GOT3 (cell line): ENCODE measurements around the gene CPNE7.
A peak's percentile ranks its signal among the peaks of the same experiment; 100 is the strongest.
"Not testable (repeated sequence)": the region's sequence is repeated elsewhere in the genome, so short reads cannot be mapped to it uniquely, and the experiment has no call there.

Experiments used
- DNase-seq: peaks from one replicate; lab custom pipeline; 2025; ENCODE audit warnings: mixed read lengths; lab: John Stamatoyannopoulos, UW

The CPNE7 gene

DNA sequence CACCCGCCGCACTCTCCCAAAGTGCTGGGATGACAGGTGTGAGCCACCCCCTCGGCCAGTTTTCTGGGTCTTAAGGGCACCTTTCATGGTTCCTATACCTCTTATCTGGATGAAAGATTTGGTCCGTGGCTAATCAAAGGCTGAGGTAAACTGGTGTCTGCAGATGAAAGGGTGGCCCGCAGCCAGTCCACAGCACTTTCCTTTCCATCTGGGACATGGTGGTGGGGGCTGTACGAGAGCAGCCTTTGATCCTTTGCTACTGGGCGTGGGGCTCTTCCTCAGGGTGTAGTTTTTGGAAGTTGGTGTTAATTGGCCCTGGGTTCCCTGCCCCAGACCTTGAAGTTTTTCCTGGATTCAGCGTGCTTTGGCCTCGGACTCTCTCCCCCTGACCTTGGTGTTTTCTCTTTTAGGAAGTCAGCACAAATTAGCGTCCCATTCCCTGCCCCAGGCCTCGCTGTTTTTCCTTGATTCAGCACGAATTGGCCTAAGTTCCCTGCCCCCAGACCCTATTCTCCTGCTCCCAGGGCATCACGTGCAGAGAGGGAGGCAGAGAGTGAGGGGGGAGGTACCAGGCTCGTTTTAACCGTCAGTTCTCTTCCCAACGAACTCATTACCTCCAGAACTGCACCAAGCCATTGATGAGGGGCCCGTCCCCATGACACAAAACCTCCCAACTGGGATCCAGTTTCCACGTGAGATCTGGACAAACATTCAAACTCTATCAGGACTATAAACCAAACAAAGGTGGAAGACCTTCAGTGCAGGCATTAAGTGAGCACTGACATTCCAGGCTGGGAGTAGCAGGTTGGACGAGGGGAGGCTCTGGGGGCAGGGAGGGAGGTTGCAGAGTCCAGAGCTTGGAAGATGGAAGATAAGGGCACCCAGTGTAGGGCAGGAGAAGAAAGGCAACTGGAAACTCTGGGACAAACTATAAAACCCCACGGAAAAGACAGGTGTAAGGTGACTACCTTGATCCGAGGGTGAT lies 49.5 kb downstream of the CPNE7 start:
- DNase-seq = no peak

DNA sequence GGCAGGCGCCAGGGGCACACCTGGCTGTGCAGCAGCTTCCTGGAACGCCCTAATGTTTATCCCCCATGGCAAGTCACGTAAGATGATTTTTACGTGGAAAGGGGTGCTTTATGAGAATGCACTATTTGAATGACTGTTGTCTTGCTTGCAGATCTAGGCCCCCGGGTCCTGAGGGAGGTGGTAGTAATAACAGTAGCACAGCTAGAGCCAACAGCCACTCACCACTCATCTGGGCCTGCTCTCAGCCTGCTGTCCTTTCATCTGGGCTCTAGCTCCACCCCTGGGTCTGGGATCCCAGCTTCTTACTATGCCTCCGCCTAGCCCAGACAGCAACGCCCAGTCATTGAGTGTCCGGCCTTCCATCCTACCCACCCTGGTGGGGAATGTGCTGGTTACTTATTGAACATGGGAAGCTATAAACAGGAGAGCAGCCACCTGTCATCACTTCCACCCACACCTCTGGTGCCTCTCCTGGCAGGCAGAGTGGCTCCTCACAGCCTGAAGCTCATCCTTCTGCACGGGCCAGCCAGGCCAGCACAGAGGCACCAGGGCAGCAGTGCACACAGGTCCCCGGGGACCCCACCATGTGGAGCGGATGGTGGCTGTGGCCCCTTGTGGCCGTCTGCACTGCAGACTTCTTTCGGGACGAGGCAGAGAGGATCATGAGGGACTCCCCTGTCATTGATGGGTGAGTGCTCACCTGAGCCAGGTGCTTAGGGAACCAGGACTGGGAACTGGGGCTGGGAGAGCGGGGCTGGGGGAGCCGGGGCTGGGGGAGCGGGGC lies 54.5 kb downstream of the CPNE7 start:
- DNase-seq = no peak

DNA sequence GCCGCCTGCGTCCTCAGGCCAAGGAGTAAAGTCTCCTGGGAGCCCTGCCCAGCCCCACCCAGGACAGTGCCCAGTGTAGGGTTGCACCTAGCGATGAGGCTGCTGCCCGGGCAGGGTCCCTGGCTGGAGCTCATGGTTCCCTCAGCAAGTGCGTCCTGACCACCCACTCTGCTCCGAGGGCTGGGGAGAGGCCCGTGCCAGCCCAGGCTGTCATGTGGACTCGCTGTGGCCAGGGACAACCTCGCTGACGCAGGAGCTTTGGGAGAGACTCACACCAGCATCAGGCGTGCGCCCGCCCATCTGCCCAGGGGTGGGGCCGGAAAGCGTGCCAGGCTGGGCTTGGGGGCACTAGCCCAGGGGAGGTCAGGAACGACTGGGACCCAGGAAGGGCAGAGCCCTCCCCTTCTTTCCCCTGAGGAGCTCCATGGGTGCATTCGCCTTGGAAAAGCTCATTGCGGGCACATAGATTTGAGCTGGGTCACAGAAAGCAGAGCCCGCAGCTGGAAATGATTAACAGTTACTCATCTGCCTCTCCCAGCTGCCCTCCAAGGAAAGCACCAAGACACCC lies 57.6 kb downstream of the CPNE7 start:
- peak; percentile 24 for DNase-seq

GRCh38 chr16:89634463-89635385 lies 59.2 kb downstream of the CPNE7 start:
- DNase-seq = not testable (repeated sequence)

- DNase-seq = no peak
These were observed 61.1 kb downstream of the CPNE7 start for GRCh38 chr16:89636663-89637062.

GRCh38 chr16:89637379-89637778 lies 61.8 kb downstream of the CPNE7 start:
- DNase-seq = no peak

DNA sequence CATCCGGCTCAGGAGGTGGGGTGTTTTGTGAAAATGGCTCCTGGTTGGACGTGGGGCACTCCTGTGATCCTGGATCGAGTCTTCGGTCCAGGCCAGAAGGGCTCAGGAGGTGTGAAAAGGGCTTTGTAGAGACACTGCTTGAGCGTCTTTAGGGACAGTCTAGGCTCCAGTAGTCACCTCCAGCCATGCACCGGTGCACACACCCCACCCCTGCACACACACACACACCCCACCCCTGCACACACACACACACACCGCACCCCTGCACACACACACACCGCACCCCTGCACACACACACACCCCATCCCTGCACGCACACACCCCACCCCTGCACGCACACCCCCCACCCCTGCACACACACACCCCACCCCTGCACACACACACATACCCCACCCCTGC lies 62.9 kb downstream of the CPNE7 start:
- no peak for DNase-seq

- no peak for DNase-seq
These were observed 63.8 kb downstream of the CPNE7 start for GRCh38 chr16:89639385-89639784.

- no peak for DNase-seq
These were observed 66.0 kb downstream of the CPNE7 start for GRCh38 chr16:89641458-89642119.

DNA sequence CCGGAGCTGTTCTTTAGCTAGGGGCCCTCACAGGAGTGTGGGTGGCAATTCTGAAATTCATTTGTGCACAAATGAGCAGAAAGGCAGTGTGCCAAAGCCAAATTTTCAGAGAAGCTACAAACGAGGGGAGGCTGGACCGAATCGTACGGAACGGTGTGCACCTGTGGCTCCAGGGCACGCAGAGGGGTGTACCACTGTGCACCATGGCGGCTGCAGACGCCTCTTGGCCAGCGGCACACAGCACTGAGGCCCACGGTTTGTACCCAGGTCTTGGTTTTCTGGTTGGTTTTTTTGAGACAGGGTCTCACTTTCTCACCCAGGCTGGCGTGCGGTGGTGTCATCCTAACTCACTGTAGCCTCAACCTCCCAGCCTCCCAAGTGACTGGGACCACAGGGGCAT lies 67.0 kb downstream of the CPNE7 start:
- no peak for DNase-seq

DNA sequence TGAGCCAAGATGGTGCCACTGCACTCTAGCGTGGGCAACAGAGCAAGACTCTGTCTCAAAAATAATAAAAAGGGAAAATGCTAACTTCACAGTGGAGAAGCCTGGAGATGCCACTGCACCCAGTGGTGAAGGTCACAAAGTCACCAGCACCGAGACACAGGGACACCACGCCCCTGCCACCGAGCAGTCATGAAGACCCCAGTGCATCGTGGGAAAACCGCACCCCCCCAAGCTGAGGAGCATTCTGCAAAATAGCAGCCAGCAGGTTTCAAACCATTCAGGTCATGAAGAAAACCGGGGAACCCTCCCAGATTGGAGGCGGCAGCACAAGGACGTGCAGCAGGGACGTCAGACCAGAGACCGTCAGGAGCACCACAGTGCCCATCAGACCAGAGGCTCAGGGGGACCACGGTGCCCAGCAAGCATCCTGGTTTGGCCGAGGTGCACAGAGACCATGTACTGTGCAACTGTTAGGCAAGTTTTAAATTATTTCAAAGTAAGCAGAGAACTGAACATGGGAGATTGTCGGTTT lies 68.3 kb downstream of the CPNE7 start:
- DNase-seq = no peak

DNA sequence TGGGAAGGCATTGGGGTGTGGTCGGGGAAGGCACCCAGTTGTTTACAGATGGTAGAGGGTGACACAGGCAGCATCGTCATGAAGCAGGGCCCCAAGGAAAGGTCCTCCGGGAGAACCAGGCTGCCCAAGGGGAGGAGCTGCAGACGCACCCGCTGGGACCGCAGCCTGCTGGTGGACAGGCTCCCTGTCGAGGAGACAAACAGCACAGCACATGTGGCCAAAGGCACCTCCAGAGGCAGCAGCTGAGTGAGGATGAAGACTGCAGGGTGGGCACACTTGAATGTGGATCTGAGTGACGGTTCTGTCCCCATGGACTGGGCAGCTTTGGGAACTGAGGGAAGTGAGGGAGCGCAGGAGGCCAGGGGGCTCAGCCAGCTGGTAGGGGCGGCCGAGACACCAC lies 69.6 kb downstream of the CPNE7 start:
- DNase-seq = no peak

DNA sequence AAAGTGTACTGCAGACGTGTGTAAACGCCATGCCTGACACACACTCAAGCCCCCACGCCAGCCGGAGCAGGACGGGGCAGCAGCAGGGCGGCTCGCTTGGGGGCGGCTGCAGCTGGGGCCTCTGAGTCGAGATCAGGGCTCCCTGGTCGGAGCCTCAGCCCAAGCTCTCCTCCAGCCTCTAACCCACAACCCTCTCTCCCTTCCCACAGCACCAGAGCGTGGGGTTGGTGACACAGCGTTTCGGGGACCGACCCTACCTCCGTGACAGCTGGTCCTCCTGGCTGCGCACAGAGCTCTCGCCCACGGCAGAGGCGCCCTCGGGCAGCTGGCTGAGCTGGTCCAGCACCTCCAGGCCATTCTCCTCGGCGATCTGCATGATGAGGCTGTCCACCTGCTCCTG lies 70.7 kb downstream of the CPNE7 start:
- no peak for DNase-seq
